DOHH2 (cell line): ENCODE measurements around the gene ZWILCH.

Experiments used
- CTCF ChIP-seq: fragments of 200-600 bp; sonication (generic); IDR thresholded peaks from one replicate; pipeline ENCODE4 v1.5.1; 2014; ENCODE audit warnings: antibody characterized with exemption, mild to moderate bottlenecking, low read depth, low read length; ENCODE audit not compliant: poor library complexity, severe bottlenecking
- EZH2phosphoT487 ChIP-seq: fragments of 200-600 bp; sonication (generic); IDR thresholded peaks from 2 replicates; pipeline ENCODE4 v1.6.1; 2017; ENCODE audit warnings: borderline replicate concordance, mild to moderate bottlenecking, antibody characterized with exemption, low read length, moderate library complexity, mixed read lengths

DNA sequence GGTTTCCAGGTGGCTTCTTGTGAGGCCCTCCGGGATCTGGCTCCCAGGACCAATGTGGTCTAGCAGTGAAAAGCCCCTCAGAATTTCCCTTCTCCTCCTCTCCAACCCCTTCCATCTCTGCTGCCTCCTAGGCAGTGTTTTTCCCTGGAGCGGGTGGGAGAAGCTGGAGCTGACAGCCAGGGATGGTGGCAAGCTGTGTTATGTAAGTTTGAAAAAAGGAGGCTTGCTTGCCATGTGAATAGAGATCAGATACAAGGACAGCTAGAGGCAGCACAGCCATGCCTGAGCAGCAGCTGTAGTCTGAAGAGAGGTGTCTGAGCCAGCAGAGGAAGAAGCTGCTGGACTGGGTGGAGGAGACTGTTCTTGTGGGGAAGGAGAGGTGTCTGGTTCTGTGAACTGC lies 28.1 kb upstream of the ZWILCH start:
- TF ChIP-seq CTCF (no peak), EZH2phosphoT487 (no peak)
